ENCODE results near the gene ALAS1.
A peak's percentile ranks its signal among the peaks of the same experiment; 100 is the strongest.

ALAS1 gene

GRCh38 chr3:52153389-52154096 lies 44.4 kb upstream of the ALAS1 start:
- no peak for TF ChIP-seq CTCF (IDR thresholded peaks at IDR 0.05; ENCODE audit: insufficient read depth, low read length, missing control alignments)
- CTCF ChIA-PET, result interaction anchor here (0.8 to 21.0 kb wide), 5 partner anchors 9 to 151 kb away, joined by 4 to 725 read pairs (median 14); no protein-coding TSS in a partner anchor
- peak overlapping the region; percentile 90 for H3K4me3 ChIP-seq (ENCODE audit: low read depth, low read length)
- POLR2A ChIA-PET, result interaction anchor here (1.2 to 1.3 kb wide), 3 partner anchors 44 to 158 kb away, joined by 3 to 11 read pairs (median 3); partner anchors contain the start of gene RPL29
- no peak for DNase-seq (ENCODE audit: low read depth, low spot score)

GRCh38 chr3:52154135-52155094 lies 43.5 kb upstream of the ALAS1 start, which contains the start of gene POC1A:
Gene POC1A (minus strand): TSS chr3:52154423. CDS start chr3:52154372, 51 bp downstream.
- POLR2A ChIA-PET, result interaction anchor here (0.6 to 1.3 kb wide), 13 partner anchors 16 to 1817 kb away, joined by 3 to 11 read pairs (median 3); partner anchors contain the start of gene RPL29

GRCh38 chr3:52155912-52156311 lies 42.0 kb upstream of the ALAS1 start:
- H3K4me3 ChIP-seq (ENCODE audit: low read depth, low read length), result no peak overlapping the region
- POLR2A ChIA-PET, result no interaction called here
- no peak for TF ChIP-seq CTCF (IDR thresholded peaks at IDR 0.05; ENCODE audit: insufficient read depth, low read length, missing control alignments)
- CTCF ChIA-PET, result interaction anchor here (3.0 kb wide), 1 partner anchor 153 kb away, joined by 23 read pairs; no protein-coding TSS in a partner anchor
- DNase-seq (ENCODE audit: low read depth, low spot score), result no peak

More at GRCh38 chr3:52154135-52155094, 43.5 kb upstream of the ALAS1 start, which contains the start of gene POC1A:
- peak; percentile 91 for DNase-seq (ENCODE audit: low read depth, low spot score)
- H3K4me3 ChIP-seq (ENCODE audit: low read depth, low read length), result peak within 1 kb of the TSS; percentile 90
- CTCF ChIA-PET, result interaction anchor here (0.8 to 3.0 kb wide), 7 partner anchors 10 to 212 kb away, joined by 3 to 23 read pairs (median 3); no protein-coding TSS in a partner anchor
- TF ChIP-seq CTCF (IDR thresholded peaks at IDR 0.05; ENCODE audit: insufficient read depth, low read length, missing control alignments), result no peak

GRCh38 chr3:52159503-52159902 lies 38.5 kb upstream of the ALAS1 start:
- no peak overlapping the region for H3K4me3 ChIP-seq (ENCODE audit: low read depth, low read length)
- DNase-seq (ENCODE audit: low read depth, low spot score), result no peak
- no peak for TF ChIP-seq CTCF (IDR thresholded peaks at IDR 0.05; ENCODE audit: insufficient read depth, low read length, missing control alignments)
- CTCF ChIA-PET, result interaction anchor here (1.2 kb wide), 1 partner anchor 158 kb away, joined by 3 read pairs; no protein-coding TSS in a partner anchor
- POLR2A ChIA-PET, result no interaction called here

- DNase-seq (ENCODE audit: low read depth, low spot score), result no peak
- CTCF ChIA-PET, result interaction anchor here (1.0 to 2.4 kb wide), 3 partner anchors 9 to 177 kb away, joined by 3 to 7 read pairs (median 5); no protein-coding TSS in a partner anchor
- TF ChIP-seq CTCF (IDR thresholded peaks at IDR 0.05; ENCODE audit: insufficient read depth, low read length, missing control alignments), result no peak
- no peak overlapping the region for H3K4me3 ChIP-seq (ENCODE audit: low read depth, low read length)
- POLR2A ChIA-PET, result no interaction called here
Observed at GRCh38 chr3:52162250-52162872, 35.6 kb upstream of the ALAS1 start.

Data from AG04449 (cell line).